Karpas-422 (cell line): ENCODE data around the gene ABRAXAS1. TPM values are rescaled to one million over a fixed set of nuclear protein-coding genes. Genes with fewer than 3 reads are reported as not detected.
"Not testable (repeated sequence)": the region's sequence is repeated elsewhere in the genome, so short reads cannot be mapped to it uniquely, and the experiment has no call there.

Source experiments
- DNase-seq: peaks from one replicate; pipeline ENCODE4 v3.0.0-alpha.2; 2015
- H2AFZ ChIP-seq: fragments of 200-600 bp; sonication (generic); 2 replicates; pipeline ENCODE4 v1.6.1; 2014; ENCODE audit warnings: antibody characterized with exemption, low read length, mixed read lengths
- H3K27ac ChIP-seq: fragments of 200-600 bp; sonication (generic); 2 replicates; pipeline ENCODE4 v1.5.1; 2014; ENCODE audit warnings: mild to moderate bottlenecking, low read length, moderate library complexity
- H3K27me3 ChIP-seq: fragments of 200-600 bp; sonication (generic); 2 replicates; pipeline ENCODE4 v1.6.1; 2014; ENCODE audit warnings: low read length, mixed read lengths
- H3K36me3 ChIP-seq: fragments of 200-600 bp; sonication (generic); 2 replicates; pipeline ENCODE4 v1.6.1; 2014; ENCODE audit warnings: low read length, mixed read lengths; ENCODE audit not compliant: insufficient read depth
- H3K4me1 ChIP-seq: fragments of 200-600 bp; sonication (generic); 2 replicates; pipeline ENCODE4 v1.6.1; 2014; ENCODE audit warnings: mild to moderate bottlenecking, low read length, mixed read lengths
- H3K4me2 ChIP-seq: fragments of 200-600 bp; sonication (generic); 2 replicates; pipeline ENCODE4 v1.6.1; 2014; ENCODE audit warnings: low read length, low read depth, mild to moderate bottlenecking; ENCODE audit not compliant: poor library complexity, severe bottlenecking
- H3K4me3 ChIP-seq: fragments of 200-600 bp; sonication (generic); 2 replicates; pipeline ENCODE4 v1.5.1; 2014; ENCODE audit warnings: mild to moderate bottlenecking, antibody characterized with exemption, low read length, mixed read lengths
- H3K79me2 ChIP-seq: fragments of 200-600 bp; sonication (generic); 2 replicates; pipeline ENCODE4 v1.6.1; 2014; ENCODE audit warnings: mild to moderate bottlenecking, low read length, mixed read lengths
- H3K9ac ChIP-seq: fragments of 200-600 bp; sonication (generic); 2 replicates; pipeline ENCODE4 v1.6.0; 2014; ENCODE audit warnings: low read length
- H3K9me2 ChIP-seq: fragments of 200-600 bp; sonication (generic), shearing (Covaris generic); replicated peaks from 2 replicates; pipeline ENCODE4 v1.6.0; 2014; ENCODE audit warnings: mild to moderate bottlenecking, low read length, moderate library complexity; ENCODE audit not compliant: insufficient read depth
- H3K9me3 ChIP-seq: fragments of 300-700, 200-600 bp; sonication (generic); 2 replicates; pipeline ENCODE4 v1.6.1; 2014; ENCODE audit warnings: low read length, mixed read lengths
- H4K20me1 ChIP-seq: fragments of 200-600 bp; sonication (generic); 2 replicates; pipeline ENCODE4 v1.6.1; 2014; ENCODE audit warnings: mild to moderate bottlenecking, antibody characterized with exemption, low read length, low read depth; ENCODE audit not compliant: insufficient read depth
- total RNA-seq: library from RNA; depleted of rRNA; stranded (reverse); fragments of >200 nt; shearing (Covaris generic); gene quantifications from 2 replicates; pipeline ENCODE4 v1.2.3, GENCODE V29; 2014; ENCODE audit warnings: low replicate concordance; rRNA removed

The ABRAXAS1 gene
- total RNA-seq, result 8.1 and 18.9 TPM in 2 replicates

DNA sequence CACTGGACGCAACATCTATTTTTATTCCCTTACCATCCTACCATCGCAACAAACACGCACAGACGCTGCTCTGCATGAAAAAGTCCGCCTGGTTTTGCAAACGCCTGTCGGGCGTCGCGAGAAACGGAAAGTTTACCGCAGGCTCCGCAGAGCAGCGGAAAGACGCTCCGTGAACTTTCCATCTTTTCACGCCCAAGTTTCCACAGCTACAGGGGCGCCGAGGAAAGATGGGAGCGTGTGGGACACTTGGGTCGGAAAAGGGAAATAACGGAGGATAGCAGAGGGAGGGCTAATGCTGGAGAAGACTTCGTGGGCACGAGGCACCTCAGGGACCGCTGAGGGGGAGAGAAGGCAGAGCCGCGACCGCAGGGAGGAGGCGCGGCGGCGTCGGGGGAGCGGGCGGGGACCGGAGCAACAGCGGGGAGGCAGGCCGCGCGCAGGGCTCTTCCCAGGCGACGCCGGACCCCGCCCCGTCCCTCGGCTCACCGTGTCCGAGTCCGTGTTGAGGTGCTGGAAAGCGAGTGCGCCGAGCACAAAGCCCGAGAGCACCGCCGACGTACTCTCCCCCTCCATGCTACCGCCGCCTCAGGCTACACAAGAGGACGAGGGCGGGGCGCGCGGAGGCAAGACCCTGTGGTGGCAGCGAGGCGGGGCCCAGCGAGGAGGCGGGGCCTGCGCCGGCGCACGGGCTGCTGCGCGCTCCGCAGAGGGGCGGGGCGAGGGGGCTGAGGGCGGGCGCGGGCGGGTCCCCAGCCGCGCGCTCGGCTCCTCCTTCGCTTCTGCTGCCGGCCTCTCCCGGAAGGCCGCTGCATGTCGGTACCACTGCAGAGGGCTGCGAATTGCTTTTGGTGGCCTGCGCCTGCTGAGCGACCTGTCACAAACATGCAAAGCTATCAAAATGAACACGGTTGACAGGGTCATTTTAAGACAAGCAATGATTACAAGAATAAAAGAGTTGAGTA is at the start of gene ABRAXAS1:
Gene ABRAXAS1, minus strand, starts transcription at position 601 of the 962 bp plus-strand sequence. Its CDS starts 28 bp downstream, at position 573.
- Histone ChIP-seq H3K4me2 (peak within 1 kb of the TSS; percentile 77), H3K27me3 (no peaks in the 10 kb centered on the region), H3K9ac (peak within 1 kb of the TSS; percentile 79), H3K4me1 (peaks cover 13% of the 10 kb centered on the region), H3K9me2 (no peaks in the 10 kb centered on the region), H3K27ac (peak within 1 kb of the TSS; percentile 47), H2AFZ (peak within 1 kb of the TSS; percentile 94), H3K9me3 (no peaks in the 10 kb centered on the region), H3K36me3 (no peaks in the 10 kb centered on the region), H3K4me3 (peak within 1 kb of the TSS; percentile 76), H3K79me2 (peaks cover 11% of the 10 kb centered on the region), H4K20me1 (no peaks in the 10 kb centered on the region)
- peak; percentile 94 for DNase-seq

DNA sequence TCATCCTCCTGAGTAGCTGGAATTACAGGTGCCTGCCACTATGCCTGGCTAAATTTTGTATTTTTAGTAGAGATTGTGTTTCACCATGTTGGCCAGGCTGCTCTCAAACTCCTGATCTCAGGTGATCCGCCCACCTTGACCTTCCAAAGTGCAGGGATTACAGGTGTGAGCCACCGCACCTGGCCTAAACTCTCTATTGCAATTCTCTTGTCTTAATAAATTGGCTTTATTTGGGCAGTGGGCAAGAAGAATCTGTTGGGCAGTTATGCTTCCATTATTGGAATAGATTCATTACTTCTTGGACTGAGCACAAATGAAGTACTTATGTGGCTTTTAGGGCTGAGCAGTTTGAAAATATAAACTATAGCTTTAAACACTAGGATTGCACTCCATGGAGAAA is 42.8 kb upstream of the ABRAXAS1 start:
- Histone ChIP-seq H3K36me3 (no peaks in the 10 kb centered on the region), H3K4me3 (no peak overlapping the region), H2AFZ (no peak overlapping the region), H3K9ac (no peak overlapping the region), H4K20me1 (no peaks in the 10 kb centered on the region), H3K4me2 (no peak overlapping the region), H3K9me3 (no peaks in the 10 kb centered on the region), H3K27me3 (no peaks in the 10 kb centered on the region), H3K79me2 (no peaks in the 10 kb centered on the region), H3K4me1 (no peaks in the 10 kb centered on the region), H3K9me2 (no peaks in the 10 kb centered on the region), H3K27ac (no peak overlapping the region)
- no peak for DNase-seq

DNA sequence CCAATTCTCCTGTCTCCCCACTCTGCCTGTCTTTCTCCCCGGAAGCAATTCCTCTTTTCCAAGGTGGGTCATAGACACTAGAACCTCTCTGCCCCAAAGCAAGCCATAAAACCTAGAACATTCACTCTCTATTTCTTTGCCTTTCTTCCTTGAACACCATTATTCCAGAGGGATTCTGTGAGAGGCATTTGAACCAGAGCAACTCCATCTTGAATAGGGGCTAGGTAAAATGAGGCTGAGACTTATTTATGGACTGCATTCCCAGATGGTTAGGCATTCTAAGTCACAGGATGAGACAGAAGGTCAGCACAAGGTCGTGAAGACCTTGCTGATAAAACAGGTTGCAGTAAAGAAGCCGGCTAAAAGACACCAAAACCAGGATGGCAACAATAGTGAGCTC is 37.3 kb upstream of the ABRAXAS1 start:
- Histone ChIP-seq H3K4me2 (no peak overlapping the region), H3K27me3 (no peaks in the 10 kb centered on the region), H3K9me3 (no peaks in the 10 kb centered on the region), H3K9ac (no peak overlapping the region), H3K4me3 (no peak overlapping the region), H3K36me3 (no peaks in the 10 kb centered on the region), H4K20me1 (no peaks in the 10 kb centered on the region), H3K9me2 (no peaks in the 10 kb centered on the region), H3K79me2 (no peaks in the 10 kb centered on the region), H3K27ac (no peak overlapping the region), H2AFZ (no peak overlapping the region), H3K4me1 (no peaks in the 10 kb centered on the region)
- no peak for DNase-seq

GRCh38 chr4:83516042-83516772 is 31.3 kb upstream of the ABRAXAS1 start:
- no peak overlapping the region for H3K4me2 ChIP-seq
- H3K4me3 ChIP-seq, result no peak overlapping the region

GRCh38 chr4:83510442-83510841 is 25.5 kb upstream of the ABRAXAS1 start:
- no peaks in the 10 kb centered on the region for H3K4me1 ChIP-seq
- no peak overlapping the region for H2AFZ ChIP-seq
- no peak overlapping the region for H3K27ac ChIP-seq
- H3K9ac ChIP-seq, result no peak overlapping the region
- no peak overlapping the region for H3K4me2 ChIP-seq
- no peaks in the 10 kb centered on the region for H3K79me2 ChIP-seq
- H3K4me3 ChIP-seq, result no peak overlapping the region
- no peaks in the 10 kb centered on the region for H3K9me3 ChIP-seq
- no peaks in the 10 kb centered on the region for H4K20me1 ChIP-seq
- DNase-seq, result no peak
- H3K27me3 ChIP-seq, result no peaks in the 10 kb centered on the region
- H3K9me2 ChIP-seq, result no peaks in the 10 kb centered on the region
- no peaks in the 10 kb centered on the region for H3K36me3 ChIP-seq

More at GRCh38 chr4:83516042-83516772, 31.3 kb upstream of the ABRAXAS1 start:
- no peak for DNase-seq
- no peaks in the 10 kb centered on the region for H3K4me1 ChIP-seq
- H3K9ac ChIP-seq, result no peak overlapping the region
- H3K9me3 ChIP-seq, result no peaks in the 10 kb centered on the region
- no peaks in the 10 kb centered on the region for H3K36me3 ChIP-seq
- no peak overlapping the region for H3K27ac ChIP-seq
- H3K9me2 ChIP-seq, result no peaks in the 10 kb centered on the region
- H2AFZ ChIP-seq, result no peak overlapping the region
- no peaks in the 10 kb centered on the region for H3K27me3 ChIP-seq
- H3K79me2 ChIP-seq, result no peaks in the 10 kb centered on the region
- no peaks in the 10 kb centered on the region for H4K20me1 ChIP-seq

- H3K27me3 ChIP-seq, H3K9me2 ChIP-seq, H3K79me2 ChIP-seq, H3K9me3 ChIP-seq, H3K4me3 ChIP-seq, H3K36me3 ChIP-seq, H3K27ac ChIP-seq, H3K4me1 ChIP-seq, H3K9ac ChIP-seq, H3K4me2 ChIP-seq, H4K20me1 ChIP-seq: not testable (repeated sequence)
- peak overlapping the region; percentile 56; the same call in 1 of the 2 replicates for H2AFZ ChIP-seq
- DNase-seq, result peak; percentile 78
These were observed 24.3 kb upstream of the ABRAXAS1 start for GRCh38 chr4:83509156-83509585.

DNA sequence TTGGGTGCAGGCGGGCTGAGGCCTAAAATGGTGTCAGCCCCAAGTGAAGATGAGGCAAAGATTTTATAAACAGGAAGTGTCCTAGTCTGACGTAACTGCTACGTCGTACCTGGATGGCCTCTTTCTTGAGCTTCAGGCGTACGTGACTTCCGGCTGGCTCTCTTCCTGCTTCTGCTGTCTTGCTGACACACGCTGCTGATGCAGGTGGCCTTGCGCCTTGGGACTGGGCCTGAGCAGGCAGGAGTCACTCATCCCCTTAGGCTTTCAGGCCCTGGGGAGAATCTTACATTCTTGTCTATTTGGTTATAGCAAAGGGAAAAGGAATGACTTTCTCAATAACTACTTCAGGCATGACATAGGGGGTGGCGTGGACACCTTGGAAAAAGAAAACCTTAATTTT is 20.1 kb upstream of the ABRAXAS1 start:
- Histone ChIP-seq H3K4me3 (no peak overlapping the region), H3K9me2 (no peaks in the 10 kb centered on the region), H3K4me1 (no peaks in the 10 kb centered on the region), H3K27me3 (no peaks in the 10 kb centered on the region), H3K36me3 (no peaks in the 10 kb centered on the region), H2AFZ (no peak overlapping the region), H3K79me2 (no peaks in the 10 kb centered on the region), H3K4me2 (no peak overlapping the region), H4K20me1 (no peaks in the 10 kb centered on the region), H3K9ac (no peak overlapping the region), H3K9me3 (no peaks in the 10 kb centered on the region), H3K27ac (no peak overlapping the region)
- DNase-seq, result no peak

GRCh38 chr4:83504503-83504902 is 19.6 kb upstream of the ABRAXAS1 start:
- no peak overlapping the region for H3K4me2 ChIP-seq
- DNase-seq, result no peak
- H3K4me1 ChIP-seq, result no peaks in the 10 kb centered on the region
- no peak overlapping the region for H3K9ac ChIP-seq
- no peak overlapping the region for H3K4me3 ChIP-seq
- no peaks in the 10 kb centered on the region for H3K9me2 ChIP-seq
- H3K27me3 ChIP-seq, result no peaks in the 10 kb centered on the region
- H4K20me1 ChIP-seq, result no peaks in the 10 kb centered on the region
- no peaks in the 10 kb centered on the region for H3K9me3 ChIP-seq
- H3K27ac ChIP-seq, result no peak overlapping the region
- H2AFZ ChIP-seq, result 0 out of 2 replicates have a peak overlapping the region, but pooled peaks have one; percentile 36
- H3K36me3 ChIP-seq, result no peaks in the 10 kb centered on the region
- no peaks in the 10 kb centered on the region for H3K79me2 ChIP-seq
